Measurements from ENCODE around the gene MTRF1. TPM values are rescaled to one million over a fixed set of nuclear protein-coding genes. Genes with fewer than 3 reads are reported as not detected.

Gene MTRF1
- total and polyA plus RNA-seq, 12 donors = 6.6 to 18.7 (median 10.3) TPM

DNA sequence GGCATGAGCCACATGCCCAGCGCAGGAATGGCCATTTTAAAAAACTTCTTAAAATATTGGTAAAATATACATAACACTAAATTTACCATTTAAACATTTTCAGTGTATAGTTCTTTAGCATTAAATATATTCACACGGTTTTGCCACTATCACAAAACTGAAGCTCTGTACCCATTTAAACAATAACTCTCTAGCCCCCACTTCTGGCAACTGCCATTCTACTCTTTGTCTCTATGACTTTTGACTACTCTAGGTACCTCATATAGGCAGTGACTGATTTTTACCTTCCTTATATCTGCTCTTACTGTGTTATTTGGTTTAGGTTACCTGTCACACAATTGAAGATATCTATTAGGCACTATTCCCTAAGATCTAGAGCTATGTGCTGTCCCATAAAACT is 66.8 kb downstream of the MTRF1 start:
- peaks cover 2 to 20% (median 14%) of the 10 kb centered on the region in 9 donors for H3K4me1 ChIP-seq
- H3K27me3 ChIP-seq = no peaks in the 10 kb centered on the region
- intact Hi-C loops (cut with DNase I) = loop anchor here in 5 of 10 donors (5.0 to 10.0 kb wide), 4 partner anchors 62 to 132 kb away; partner anchors contain the start of genes KBTBD6 (in 3 of the 5) and WBP4 (in 1 of the 5)
- ATAC-seq = no peak
- 77% methylated on average over 2 of the region's 2 CpGs for WGBS, 2 donors
- no peak for DNase-seq
- H3K27ac ChIP-seq = no peak overlapping the region
- H3K36me3 ChIP-seq = peaks cover 0 to 12% (median 0%) of the 10 kb centered on the region in 9 donors
- H3K9me3 ChIP-seq = no peaks in the 10 kb centered on the region
- H3K4me3 ChIP-seq = no peak overlapping the region
- TF ChIP-seq, protein P1, sequence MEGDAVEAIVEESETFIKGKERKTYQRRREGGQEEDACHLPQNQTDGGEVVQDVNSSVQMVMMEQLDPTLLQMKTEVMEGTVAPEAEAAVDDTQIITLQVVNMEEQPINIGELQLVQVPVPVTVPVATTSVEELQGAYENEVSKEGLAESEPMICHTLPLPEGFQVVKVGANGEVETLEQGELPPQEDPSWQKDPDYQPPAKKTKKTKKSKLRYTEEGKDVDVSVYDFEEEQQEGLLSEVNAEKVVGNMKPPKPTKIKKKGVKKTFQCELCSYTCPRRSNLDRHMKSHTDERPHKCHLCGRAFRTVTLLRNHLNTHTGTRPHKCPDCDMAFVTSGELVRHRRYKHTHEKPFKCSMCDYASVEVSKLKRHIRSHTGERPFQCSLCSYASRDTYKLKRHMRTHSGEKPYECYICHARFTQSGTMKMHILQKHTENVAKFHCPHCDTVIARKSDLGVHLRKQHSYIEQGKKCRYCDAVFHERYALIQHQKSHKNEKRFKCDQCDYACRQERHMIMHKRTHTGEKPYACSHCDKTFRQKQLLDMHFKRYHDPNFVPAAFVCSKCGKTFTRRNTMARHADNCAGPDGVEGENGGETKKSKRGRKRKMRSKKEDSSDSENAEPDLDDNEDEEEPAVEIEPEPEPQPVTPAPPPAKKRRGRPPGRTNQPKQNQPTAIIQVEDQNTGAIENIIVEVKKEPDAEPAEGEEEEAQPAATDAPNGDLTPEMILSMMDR (IDR thresholded peaks at IDR 0.05) = peak in 2 of 9 donors; percentile 10 to 31

DNA sequence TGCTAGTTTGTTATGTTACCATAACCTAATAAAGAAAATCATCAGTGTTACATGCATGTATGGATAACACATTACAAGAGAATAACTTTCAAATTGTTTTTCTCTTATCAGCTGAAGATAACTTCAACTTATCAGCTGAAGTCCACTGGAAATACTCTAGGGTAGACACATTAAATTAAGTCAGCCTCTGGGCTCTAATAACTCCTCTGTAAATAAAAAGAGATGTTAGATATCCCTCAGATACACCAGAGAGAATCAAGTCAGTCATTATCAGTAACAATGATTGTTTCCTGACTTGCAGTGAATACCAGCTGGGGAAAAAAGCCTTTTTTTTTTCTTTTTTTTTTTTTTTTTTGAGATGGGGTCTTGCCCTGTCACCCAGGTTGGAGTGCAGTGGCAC is 67.4 kb downstream of the MTRF1 start:
- intact Hi-C loops (cut with DNase I) = loop anchor here in 5 of 10 donors (5.0 to 10.0 kb wide), 4 partner anchors 61 to 131 kb away; partner anchors contain the start of genes KBTBD6 (in 3 of the 5) and WBP4 (in 1 of the 5)
- Histone ChIP-seq H3K27ac (no peak overlapping the region), H3K9me3 (no peaks in the 10 kb centered on the region), H3K4me3 (no peak overlapping the region), H3K4me1 (peaks cover 2 to 27% (median 19%) of the 10 kb centered on the region in 9 donors), H3K27me3 (no peaks in the 10 kb centered on the region), H3K36me3 (peaks cover 0 to 12% (median 0%) of the 10 kb centered on the region in 9 donors)
- ATAC-seq (no peak), DNase-seq (no peak)
- TF ChIP-seq, protein P1 (IDR thresholded peaks at IDR 0.05) = no peak

DNA sequence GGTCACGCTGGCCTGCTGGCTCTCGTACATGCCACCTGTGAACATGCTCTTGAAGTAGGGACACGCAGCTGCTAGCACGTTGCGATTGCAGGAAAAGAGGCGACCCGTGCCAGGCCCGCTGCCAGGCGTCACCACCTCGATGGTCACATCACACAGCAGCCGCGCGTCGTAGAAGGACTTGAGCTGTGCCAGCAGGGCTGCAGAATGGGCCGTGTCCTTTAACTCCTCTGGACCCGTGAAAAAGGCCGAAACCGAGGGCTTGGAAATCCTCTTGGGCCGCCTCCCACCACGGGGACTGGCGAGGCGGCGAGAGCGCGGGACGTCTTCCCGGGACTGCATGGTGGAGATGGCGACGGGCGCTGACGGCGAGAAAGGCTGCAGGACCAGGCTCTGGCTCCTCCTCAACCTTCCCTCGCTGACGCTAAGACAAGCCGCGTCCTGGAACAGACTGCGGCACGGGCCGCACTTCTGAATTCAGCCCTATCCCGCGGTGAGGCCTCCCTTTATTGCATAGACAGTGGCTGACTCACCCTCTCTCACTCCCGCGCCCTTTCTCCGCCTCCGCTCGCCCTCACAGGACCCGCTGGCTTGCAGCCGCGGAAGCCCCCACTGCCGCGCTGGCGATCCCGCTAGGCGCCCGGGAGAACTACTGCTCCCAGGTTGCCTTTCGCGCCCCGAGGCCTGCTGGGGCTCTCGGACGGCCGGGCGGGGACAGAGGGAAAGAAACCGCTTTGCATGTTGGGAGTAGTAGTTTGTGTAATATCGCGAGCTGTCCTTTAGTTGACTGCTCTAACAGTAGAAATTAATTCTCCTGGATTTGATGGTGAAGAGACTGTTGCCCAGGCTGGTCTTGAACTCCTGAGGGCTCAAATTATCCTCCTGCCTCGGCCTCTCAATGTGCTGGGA is 69.2 kb downstream of the MTRF1 start, which contains the start of gene KBTBD7:
KBTBD7 (minus strand) TSS at position 651 of the 906 bp plus-strand sequence; CDS start at position 339, 312 bp downstream.
- Histone ChIP-seq H3K36me3 (peaks cover 0 to 21% (median 0%) of the 10 kb centered on the region in 9 donors), H3K4me1 (peaks cover 2 to 29% (median 19%) of the 10 kb centered on the region in 9 donors), H3K9me3 (no peaks in the 10 kb centered on the region), H3K27me3 (no peaks in the 10 kb centered on the region), H3K4me3 (peak within 1 kb of the TSS; percentile 39 to 84 (median 68)), H3K27ac (peak within 1 kb of the TSS; percentile 18 to 94 (median 88))
- 4 to 8% methylated on average over 66 of the region's 66 CpGs for WGBS, 2 donors
- TF ChIP-seq, protein P1 (IDR thresholded peaks at IDR 0.05) = peak in 1 of 9 donors; percentile 10
- intact Hi-C loops (cut with DNase I) = loop anchor here in 8 of 10 donors (1.0 to 10.0 kb wide), 6 partner anchors 57 to 129 kb away; partner anchors contain the start of genes KBTBD6 (in 6 of the 8) and WBP4 (in 1 of the 8)
- ATAC-seq (peak; percentile 99 to 100 (median 99)), DNase-seq (peak; percentile 94)

DNA sequence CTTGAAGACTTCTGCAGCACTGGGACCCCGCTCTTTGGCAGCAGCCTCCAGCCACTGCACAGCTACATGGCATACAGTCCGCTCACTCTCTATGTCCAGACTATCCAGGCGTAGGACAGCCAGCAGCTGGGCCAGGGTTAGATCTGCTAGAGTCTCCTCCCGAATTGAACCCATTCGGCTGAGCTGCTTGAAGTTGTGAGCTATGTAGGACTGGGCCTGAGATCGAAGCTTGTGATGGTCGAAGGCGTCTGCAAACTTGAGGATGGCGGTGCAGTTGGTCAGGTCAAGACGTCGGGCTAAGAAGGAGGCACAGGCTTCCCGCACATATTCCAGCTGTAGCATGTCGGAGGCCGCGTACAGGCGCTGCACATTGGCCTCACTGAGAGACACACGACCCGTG is 69.9 kb downstream of the MTRF1 start:
- Histone ChIP-seq H3K4me1 (peaks cover 2 to 29% (median 19%) of the 10 kb centered on the region in 9 donors), H3K27me3 (no peaks in the 10 kb centered on the region), H3K27ac (peak overlapping the region in 5 of 10 donors; percentile 79 to 90 (median 88)), H3K36me3 (peaks cover 0 to 21% (median 0%) of the 10 kb centered on the region in 9 donors), H3K9me3 (no peaks in the 10 kb centered on the region), H3K4me3 (peak overlapping the region; percentile 39 to 84 (median 68))
- intact Hi-C loops (cut with DNase I) = loop anchor here in 5 of 10 donors (5.0 to 10.0 kb wide), 4 partner anchors 56 to 129 kb away; partner anchors contain the start of genes KBTBD6 (in 1 of the 5) and WBP4 (in 1 of the 5)
- DNase-seq (peak in 1 of 2 donors; percentile 4), ATAC-seq (no peak)
- TF ChIP-seq, protein P1 (IDR thresholded peaks at IDR 0.05) = no peak
- WGBS, 2 donors = 96 to 97% methylated on average over 18 of the region's 18 CpGs
